GM19328 (cell line): ENCODE data around the gene CFAP298.
A peak's percentile ranks its signal among the peaks of the same experiment; 100 is the strongest.
"Not testable (repeated sequence)": the region's sequence is repeated elsewhere in the genome, so short reads cannot be mapped to it uniquely, and the experiment has no call there.

ENCODE experiments used
- ATAC-seq: cut with Tn5 transposase; IDR thresholded peaks from one replicate; pipeline ENCODE4 v1.9.1; 2021; ENCODE audit warnings: mild to moderate bottlenecking, moderate library complexity; ENCODE audit not compliant: unreplicated experiment

The CFAP298 gene

GRCh38 chr21:32569261-32570230 is 42.6 kb downstream of the CFAP298 start:
- peak; percentile 73 for ATAC-seq

DNA sequence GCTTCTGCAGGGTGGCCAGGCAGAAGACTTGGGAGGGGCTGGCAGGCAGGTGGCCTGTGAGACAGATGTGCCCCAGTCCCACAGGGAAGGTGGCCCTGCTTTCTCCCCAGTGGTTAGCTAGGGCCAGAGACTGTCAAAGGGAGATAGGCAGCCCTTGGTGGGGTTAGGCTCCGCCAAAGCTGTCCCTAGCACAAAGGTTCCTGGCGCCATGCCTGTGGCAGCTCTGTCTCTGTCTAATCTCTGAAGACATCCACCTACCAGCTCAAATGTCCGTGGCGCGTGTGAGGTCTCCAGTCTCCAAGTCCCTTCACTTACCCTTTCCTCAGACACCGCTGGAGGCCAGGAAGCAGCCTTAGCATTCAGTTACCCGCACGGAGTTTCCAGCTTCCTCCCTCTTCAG is 44.6 kb downstream of the CFAP298 start:
- no peak for ATAC-seq

- no peak for ATAC-seq
Measured at GRCh38 chr21:32566741-32567389, 45.3 kb downstream of the CFAP298 start.

DNA sequence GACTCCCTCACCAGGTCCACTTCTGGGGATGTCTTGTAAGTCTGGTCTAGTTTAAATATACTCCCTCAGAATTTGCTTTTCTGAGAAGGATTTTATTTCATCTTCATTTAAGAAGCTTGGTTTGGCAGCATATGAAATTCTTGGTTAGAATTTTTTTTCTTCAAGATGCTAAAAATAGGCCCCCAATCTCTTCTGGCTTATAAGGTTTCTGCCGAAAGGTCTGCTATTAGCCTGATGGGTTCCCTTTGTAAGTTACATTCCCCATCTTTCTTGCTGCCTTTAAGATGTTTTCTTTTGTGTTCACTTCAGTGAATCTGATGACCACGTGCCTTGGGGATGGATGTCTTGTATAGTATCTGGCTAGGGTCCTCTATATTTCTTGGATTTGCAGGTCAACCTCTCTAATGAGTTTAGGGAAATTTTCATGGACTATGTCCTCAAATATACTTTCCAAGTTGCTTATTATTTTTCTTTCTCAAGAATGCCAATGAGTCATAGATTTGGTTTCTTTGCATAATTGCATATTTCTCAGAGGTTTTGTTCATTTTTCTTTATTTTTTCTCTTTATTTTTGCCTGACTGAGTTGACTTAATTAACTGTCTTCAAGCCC is 46.2 kb downstream of the CFAP298 start:
- no peak for ATAC-seq

- no peak for ATAC-seq
Measured at GRCh38 chr21:32562915-32563314, 49.3 kb downstream of the CFAP298 start.

- no peak for ATAC-seq
Measured at GRCh38 chr21:32562426-32562825, 49.8 kb downstream of the CFAP298 start.

DNA sequence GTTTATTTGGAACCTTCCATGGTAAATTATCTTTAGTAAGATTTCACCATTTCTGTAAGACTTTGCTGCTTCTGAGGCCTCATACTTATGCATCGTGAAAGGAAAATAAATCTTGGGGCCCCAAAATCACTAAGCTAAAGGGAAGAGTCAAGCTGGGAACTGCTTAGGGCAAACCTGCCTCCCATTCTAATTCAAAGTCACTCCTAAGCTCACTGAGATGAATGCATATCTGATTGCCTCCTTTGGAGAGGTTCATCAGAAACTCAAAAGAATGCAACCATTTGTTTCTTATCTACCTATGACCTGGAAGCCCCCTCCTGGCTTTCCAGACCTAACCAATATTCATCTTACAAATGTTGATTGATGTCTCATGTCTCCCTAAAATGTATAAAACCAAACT is 50.7 kb downstream of the CFAP298 start:
- not testable (repeated sequence) for ATAC-seq

GRCh38 chr21:32560896-32561295 is 51.3 kb downstream of the CFAP298 start:
- ATAC-seq = no peak

GRCh38 chr21:32559006-32559610 is 53.1 kb downstream of the CFAP298 start:
- no peak for ATAC-seq

DNA sequence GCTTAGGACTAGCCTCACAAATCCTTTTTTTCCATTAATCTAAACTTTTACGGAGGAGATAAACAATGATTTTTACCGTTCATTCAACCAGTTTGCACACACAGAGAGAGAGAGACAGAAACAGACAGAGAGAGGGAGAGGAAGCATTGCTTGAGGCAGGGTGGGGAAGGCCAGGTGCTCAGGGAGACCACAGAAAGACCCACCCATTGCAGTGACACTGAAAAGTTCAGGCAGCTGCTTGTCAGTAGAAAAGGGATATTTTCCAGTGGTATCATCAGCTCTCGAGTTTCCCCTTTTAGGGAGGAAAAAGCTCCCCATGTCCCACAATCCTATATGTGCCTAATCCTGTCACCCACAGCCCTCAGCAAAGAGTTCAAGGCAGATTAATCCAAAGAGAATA is 54.1 kb downstream of the CFAP298 start:
- ATAC-seq = no peak

- no peak for ATAC-seq
Measured at GRCh38 chr21:32554832-32555638, 57.1 kb downstream of the CFAP298 start.

DNA sequence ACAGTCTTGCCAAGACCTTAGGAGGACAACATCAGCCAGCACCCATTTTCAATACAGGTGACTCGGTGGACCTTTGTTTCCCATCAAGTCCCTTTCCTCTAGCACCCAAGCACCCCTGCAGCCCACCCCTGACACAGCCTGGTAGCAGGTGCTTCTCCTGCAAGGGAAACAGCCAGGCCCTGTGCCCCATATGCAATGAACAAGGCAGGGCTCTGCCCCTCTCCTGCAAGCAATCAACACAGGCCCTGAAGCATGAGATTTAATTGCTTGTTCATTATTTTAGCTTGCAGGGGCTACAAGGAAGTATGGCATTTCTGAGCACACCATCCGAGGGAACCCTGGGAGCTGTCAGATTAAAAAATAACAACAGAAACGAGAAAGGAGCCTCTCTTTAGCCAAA is 62.3 kb downstream of the CFAP298 start:
- ATAC-seq = no peak

DNA sequence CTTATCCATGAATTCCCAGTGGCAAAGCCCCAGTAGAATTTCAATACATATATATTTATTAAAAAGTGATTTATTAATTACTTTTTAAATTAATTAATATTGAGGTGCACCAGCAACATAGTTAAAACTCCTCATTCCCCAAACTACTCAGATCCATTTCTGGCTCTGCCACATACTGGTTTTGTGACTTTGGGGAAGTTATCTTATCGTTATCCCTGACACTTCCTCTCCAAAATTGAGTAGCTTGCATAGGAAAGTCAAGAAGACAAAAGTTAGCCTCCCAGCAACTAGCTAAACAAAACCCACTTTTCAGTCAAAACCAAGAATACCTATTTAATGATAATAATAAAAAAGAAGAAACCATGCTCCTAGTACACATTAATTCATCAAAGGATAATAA is 62.7 kb downstream of the CFAP298 start:
- no peak for ATAC-seq
